Measurements from ENCODE around the gene DOHH.
"Not testable (repeated sequence)": the region's sequence is repeated elsewhere in the genome, so short reads cannot be mapped to it uniquely, and the experiment has no call there.

The DOHH gene

GRCh38 chr19:3458229-3459088 lies 42.0 kb downstream of the DOHH start:
- Mint-ChIP-seq H3K27ac (no peak overlapping the region), H3K4me1 (ENCODE audit: low read depth) (no peaks in the 10 kb centered on the region), H3K4me3 (no peak overlapping the region), H3K9me3 (no peaks in the 10 kb centered on the region), H3K36me3 (ENCODE audit: low read depth) (peaks cover 31% of the 10 kb centered on the region), H3K27me3 (no peaks in the 10 kb centered on the region)
- DNase-seq: no peak

GRCh38 chr19:3457528-3458228 lies 42.8 kb downstream of the DOHH start:
- DNase-seq: no peak
- no peaks in the 10 kb centered on the region for H3K9me3 Mint-ChIP-seq
- no peak overlapping the region for H3K27ac Mint-ChIP-seq
- peaks cover 36% of the 10 kb centered on the region for H3K36me3 Mint-ChIP-seq (ENCODE audit: low read depth)
- H3K27me3 Mint-ChIP-seq: no peaks in the 10 kb centered on the region
- H3K4me3 Mint-ChIP-seq: no peak overlapping the region
- H3K4me1 Mint-ChIP-seq (ENCODE audit: low read depth): no peaks in the 10 kb centered on the region

- no peaks in the 10 kb centered on the region for H3K4me1 Mint-ChIP-seq (ENCODE audit: low read depth)
- peak overlapping the region; percentile 38 for H3K27ac Mint-ChIP-seq
- H3K9me3 Mint-ChIP-seq: no peaks in the 10 kb centered on the region
- DNase-seq: no peak
- peaks cover 38% of the 10 kb centered on the region for H3K36me3 Mint-ChIP-seq (ENCODE audit: low read depth)
- no peak overlapping the region for H3K4me3 Mint-ChIP-seq
- H3K27me3 Mint-ChIP-seq: no peaks in the 10 kb centered on the region
These were observed 43.4 kb downstream of the DOHH start for GRCh38 chr19:3456925-3457527.

GRCh38 chr19:3455960-3456601 lies 44.4 kb downstream of the DOHH start:
- H3K27ac Mint-ChIP-seq: no peak overlapping the region
- no peaks in the 10 kb centered on the region for H3K9me3 Mint-ChIP-seq
- H3K4me3 Mint-ChIP-seq: no peak overlapping the region
- no peak for DNase-seq
- H3K4me1 Mint-ChIP-seq (ENCODE audit: low read depth): no peaks in the 10 kb centered on the region
- H3K36me3 Mint-ChIP-seq (ENCODE audit: low read depth): peaks cover 44% of the 10 kb centered on the region
- no peaks in the 10 kb centered on the region for H3K27me3 Mint-ChIP-seq

GRCh38 chr19:3455393-3455955 lies 45.0 kb downstream of the DOHH start:
- H3K4me3 Mint-ChIP-seq: no peak overlapping the region
- no peak for DNase-seq

GRCh38 chr19:3454656-3455392 lies 45.6 kb downstream of the DOHH start:
- no peak for DNase-seq
- H3K36me3 Mint-ChIP-seq (ENCODE audit: low read depth): peaks cover 50% of the 10 kb centered on the region
- no peak overlapping the region for H3K27ac Mint-ChIP-seq
- no peaks in the 10 kb centered on the region for H3K4me1 Mint-ChIP-seq (ENCODE audit: low read depth)
- H3K27me3 Mint-ChIP-seq: no peaks in the 10 kb centered on the region
- H3K9me3 Mint-ChIP-seq: no peaks in the 10 kb centered on the region
- no peak overlapping the region for H3K4me3 Mint-ChIP-seq

More at GRCh38 chr19:3455393-3455955, 45.0 kb downstream of the DOHH start:
- Mint-ChIP-seq H3K4me1 (ENCODE audit: low read depth) (no peaks in the 10 kb centered on the region), H3K27ac (no peak overlapping the region), H3K36me3 (ENCODE audit: low read depth) (peaks cover 50% of the 10 kb centered on the region), H3K27me3 (no peaks in the 10 kb centered on the region), H3K9me3 (no peaks in the 10 kb centered on the region)

- Mint-ChIP-seq H3K36me3 (ENCODE audit: low read depth) (peaks cover 55% of the 10 kb centered on the region), H3K9me3 (no peaks in the 10 kb centered on the region), H3K27ac (no peak overlapping the region), H3K4me3 (no peak overlapping the region), H3K27me3 (no peaks in the 10 kb centered on the region), H3K4me1 (ENCODE audit: low read depth) (no peaks in the 10 kb centered on the region)
- no peak for DNase-seq
These were observed 46.6 kb downstream of the DOHH start for GRCh38 chr19:3453840-3454239.

GRCh38 chr19:3452942-3453214 lies 47.6 kb downstream of the DOHH start:
- peaks cover 59% of the 10 kb centered on the region for H3K36me3 Mint-ChIP-seq (ENCODE audit: low read depth)
- not testable (repeated sequence) for H3K9me3 Mint-ChIP-seq; H3K27me3 Mint-ChIP-seq; H3K4me3 Mint-ChIP-seq; H3K4me1 Mint-ChIP-seq (ENCODE audit: low read depth); DNase-seq; H3K27ac Mint-ChIP-seq

DNA sequence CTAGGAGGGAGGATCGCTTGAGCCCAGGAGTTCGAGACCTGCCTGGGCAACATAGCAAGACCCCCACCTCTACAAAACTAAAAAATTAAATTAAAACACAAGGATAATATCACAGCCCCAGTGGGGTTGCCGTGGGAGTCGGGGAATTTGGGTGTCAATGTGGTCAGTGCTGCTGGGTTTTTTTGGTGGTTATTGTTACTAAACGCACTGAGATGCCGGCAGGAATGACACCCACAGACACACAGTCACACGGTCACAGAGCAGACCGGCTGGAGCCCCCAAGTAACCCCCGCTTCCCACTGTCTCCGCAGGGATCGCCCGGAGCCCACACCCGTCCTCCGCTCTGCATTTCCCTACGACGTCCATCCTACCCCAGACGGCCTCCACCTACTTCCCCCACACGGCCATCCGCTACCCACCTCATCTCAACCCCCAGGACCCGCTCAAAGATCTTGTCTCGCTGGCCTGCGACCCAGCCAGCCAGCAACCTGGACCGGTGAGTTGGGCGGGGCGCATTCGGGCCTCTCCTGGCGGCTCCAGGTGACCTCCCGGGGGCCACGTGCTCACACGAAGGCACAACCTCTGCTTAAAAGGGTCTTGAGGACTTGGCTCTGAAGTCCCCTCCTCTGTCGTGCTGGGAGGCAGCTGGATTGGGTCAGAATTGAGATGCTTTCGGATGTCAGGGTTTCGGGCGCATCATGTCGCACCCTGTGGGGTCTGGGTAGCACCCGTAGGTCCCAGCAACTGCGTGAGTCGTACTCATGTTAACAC lies 48.1 kb downstream of the DOHH start:
- Mint-ChIP-seq H3K27ac (no peak overlapping the region), H3K36me3 (ENCODE audit: low read depth) (peaks cover 59% of the 10 kb centered on the region), H3K27me3 (no peaks in the 10 kb centered on the region), H3K4me1 (ENCODE audit: low read depth) (no peaks in the 10 kb centered on the region), H3K9me3 (no peaks in the 10 kb centered on the region), H3K4me3 (no peak overlapping the region)
- no peak for DNase-seq

DNA sequence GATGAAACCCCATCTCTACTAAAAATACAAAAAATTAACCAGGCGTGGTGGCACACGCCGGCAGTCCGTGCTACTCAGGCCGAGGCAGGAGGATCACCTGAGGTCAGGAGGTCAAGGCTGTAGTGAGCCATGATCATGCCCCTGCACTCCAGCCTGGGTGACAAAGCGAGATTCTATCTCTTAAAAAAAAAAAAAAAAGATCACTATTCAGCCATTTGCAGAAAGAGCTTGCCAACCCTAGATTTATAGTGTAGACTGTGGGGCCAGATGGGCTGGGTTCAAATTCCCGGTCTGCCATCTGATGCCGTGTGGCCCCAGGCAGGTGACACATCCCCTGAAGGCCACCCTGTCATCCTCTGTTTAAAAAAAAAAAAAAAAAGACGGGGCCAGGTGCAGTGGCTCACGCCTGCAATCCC lies 49.0 kb downstream of the DOHH start:
- H3K27ac Mint-ChIP-seq: no peak overlapping the region
- DNase-seq: no peak
- no peaks in the 10 kb centered on the region for H3K4me1 Mint-ChIP-seq (ENCODE audit: low read depth)
- peaks cover 57% of the 10 kb centered on the region for H3K36me3 Mint-ChIP-seq (ENCODE audit: low read depth)
- H3K27me3 Mint-ChIP-seq: no peaks in the 10 kb centered on the region
- H3K4me3 Mint-ChIP-seq: no peak overlapping the region
- H3K9me3 Mint-ChIP-seq: no peaks in the 10 kb centered on the region

DNA sequence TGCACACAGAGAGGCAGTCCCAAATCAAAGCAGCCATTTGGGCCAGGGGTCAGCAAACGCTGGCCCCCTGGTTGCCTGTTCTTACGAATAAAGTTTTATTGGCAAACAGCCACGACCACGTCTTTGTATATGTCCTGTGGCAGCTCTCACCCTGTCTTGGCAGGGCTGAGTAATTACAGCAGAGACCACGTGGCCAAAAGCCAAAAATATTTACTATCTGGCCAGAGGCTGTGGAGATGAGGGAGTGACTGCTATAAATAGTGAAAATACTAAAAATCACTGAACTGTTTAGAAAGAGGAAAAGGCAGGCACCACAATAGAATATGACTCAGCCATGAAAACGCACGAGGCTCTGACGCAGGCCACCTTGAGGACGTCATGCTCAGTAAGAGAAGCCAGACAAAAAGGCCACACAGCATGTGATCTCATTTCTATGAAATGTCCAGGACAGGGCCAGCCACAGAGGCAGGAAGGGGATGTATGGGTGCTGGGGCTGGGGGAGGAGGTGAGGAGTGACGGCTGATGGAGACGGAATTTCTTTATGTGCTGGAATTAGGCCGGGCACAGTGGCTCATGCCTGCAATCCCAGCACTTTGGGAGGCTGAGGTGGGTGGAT lies 49.6 kb downstream of the DOHH start:
- peaks cover 61% of the 10 kb centered on the region for H3K36me3 Mint-ChIP-seq (ENCODE audit: low read depth)
- no peak for DNase-seq
- H3K4me1 Mint-ChIP-seq (ENCODE audit: low read depth): no peaks in the 10 kb centered on the region
- H3K27ac Mint-ChIP-seq: peak overlapping the region; percentile 74
- H3K9me3 Mint-ChIP-seq: no peaks in the 10 kb centered on the region
- H3K4me3 Mint-ChIP-seq: no peak overlapping the region
- H3K27me3 Mint-ChIP-seq: no peaks in the 10 kb centered on the region

- DNase-seq: no peak
- peaks cover 65% of the 10 kb centered on the region for H3K36me3 Mint-ChIP-seq (ENCODE audit: low read depth)
- peaks cover 3% of the 10 kb centered on the region for H3K4me1 Mint-ChIP-seq (ENCODE audit: low read depth)
- H3K9me3 Mint-ChIP-seq: no peaks in the 10 kb centered on the region
- H3K27ac Mint-ChIP-seq: no peak overlapping the region
- H3K27me3 Mint-ChIP-seq: no peaks in the 10 kb centered on the region
- H3K4me3 Mint-ChIP-seq: no peak overlapping the region
These were observed 51.7 kb downstream of the DOHH start for GRCh38 chr19:3448616-3449334.

DNA sequence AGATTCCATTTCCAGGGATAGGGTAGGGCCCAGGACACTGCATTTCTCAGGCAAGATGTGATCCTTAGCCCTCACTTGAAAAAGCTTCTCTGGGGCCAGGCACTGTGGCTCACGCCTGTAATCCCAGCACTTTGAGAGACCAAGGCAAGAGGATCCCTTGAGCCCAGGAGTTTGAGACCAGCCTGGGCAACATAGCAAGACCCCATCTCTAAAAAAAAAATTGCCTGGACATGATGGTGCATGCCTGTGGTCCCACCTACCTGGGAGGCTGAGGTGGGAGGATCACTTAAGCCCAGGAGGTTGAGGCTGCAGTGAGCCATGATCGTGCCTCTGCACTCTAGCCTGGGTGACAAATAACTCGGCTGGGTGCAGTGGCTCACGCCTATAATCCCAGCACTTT lies 53.8 kb downstream of the DOHH start:
- H3K27ac Mint-ChIP-seq; H3K4me1 Mint-ChIP-seq (ENCODE audit: low read depth): not testable (repeated sequence)

More for the DNA sequence above, 53.8 kb downstream of the DOHH start:
- not testable (repeated sequence) for H3K27me3 Mint-ChIP-seq, H3K9me3 Mint-ChIP-seq, DNase-seq, H3K4me3 Mint-ChIP-seq
- peaks cover 57% of the 10 kb centered on the region for H3K36me3 Mint-ChIP-seq (ENCODE audit: low read depth)

All from activated T-cell treated with anti-CD3 and anti-CD28 coated beads, Interleukin-2, amount 50 U/mL, for 24 hours (primary cell).